ENCODE results near the gene ARHGAP15.

The ARHGAP15 gene

GRCh38 chr2:143394062-143394461 is 264.8 kb downstream of the ARHGAP15 start:
- TF ChIP-seq CTCF (IDR thresholded peaks at IDR 0.05; ENCODE audit: low read length) (no peak), EZH2 (IDR thresholded peaks at IDR 0.05; ENCODE audit: borderline replicate concordance, low read length) (no peak)
- Histone ChIP-seq H3K36me3 (ENCODE audit: insufficient read depth, low read length) (peaks cover 6% of the 10 kb centered on the region; the same call in 1 of the 2 replicates), H3K9ac (ENCODE audit: low read length) (no peak overlapping the region), H3K9me3 (ENCODE audit: low read length) (no peaks in the 10 kb centered on the region), H3K27ac (ENCODE audit: low read depth, low read length, poor library complexity, severe bottlenecking) (no peak overlapping the region), H3K79me2 (ENCODE audit: insufficient read depth, low read length) (no peaks in the 10 kb centered on the region), H4K20me1 (ENCODE audit: insufficient read depth, low read length) (no peaks in the 10 kb centered on the region), H3K4me3 (ENCODE audit: low read depth, low read length, poor library complexity, severe bottlenecking) (no peak overlapping the region), H3K9me2 (ENCODE audit: low read depth, low read length) (no peaks in the 10 kb centered on the region), H3K4me1 (ENCODE audit: insufficient read depth, low read length, severe bottlenecking) (no peaks in the 10 kb centered on the region), H3K4me2 (ENCODE audit: low read length) (no peak overlapping the region), H2AFZ (ENCODE audit: low read length) (no peak overlapping the region), H3F3A (ENCODE audit: insufficient read depth, low read length) (no peaks in the 10 kb centered on the region), H3K27me3 (ENCODE audit: insufficient read depth, low read length) (no peaks in the 10 kb centered on the region)

DNA sequence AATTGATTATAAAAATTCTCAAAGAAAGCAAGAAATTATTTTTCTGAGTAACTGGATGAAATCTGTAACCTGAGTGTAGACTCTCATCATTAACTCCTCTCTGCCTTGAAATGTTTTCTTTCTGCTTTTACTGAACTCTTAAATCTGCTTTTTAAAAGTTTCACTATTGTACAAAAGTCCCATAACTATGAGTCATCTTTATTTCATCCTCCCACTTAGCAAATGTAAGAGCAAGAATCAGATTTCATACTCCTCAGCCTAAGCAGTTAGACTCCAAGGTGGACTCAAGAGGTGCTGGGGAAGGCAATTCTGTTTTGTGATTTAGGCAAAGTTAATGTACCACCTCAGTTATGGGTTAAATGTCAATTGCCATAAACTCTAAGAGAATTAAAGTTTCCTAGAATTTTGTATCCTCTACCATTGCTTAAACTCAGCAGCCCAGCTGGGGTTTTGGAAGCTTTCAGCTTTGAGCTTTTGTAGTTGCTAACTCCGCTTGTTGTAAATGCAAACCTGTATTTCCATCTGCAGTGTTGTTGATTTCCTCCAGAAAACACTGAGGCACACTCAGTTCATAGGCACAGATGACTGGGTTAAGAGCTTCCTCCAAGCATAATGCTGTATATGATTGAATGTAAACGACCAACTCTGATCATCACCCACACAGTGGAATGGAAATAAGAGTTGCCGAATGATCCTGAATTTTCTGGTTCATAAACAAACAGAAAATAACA is 268.8 kb downstream of the ARHGAP15 start:
- Histone ChIP-seq H3K9me2 (ENCODE audit: low read depth, low read length) (no peaks in the 10 kb centered on the region), H3K4me1 (ENCODE audit: insufficient read depth, low read length, severe bottlenecking) (no peaks in the 10 kb centered on the region), H3K9me3 (ENCODE audit: low read length) (no peaks in the 10 kb centered on the region), H2AFZ (ENCODE audit: low read length) (no peak overlapping the region), H3K79me2 (ENCODE audit: insufficient read depth, low read length) (no peaks in the 10 kb centered on the region), H3F3A (ENCODE audit: insufficient read depth, low read length) (no peaks in the 10 kb centered on the region), H3K9ac (ENCODE audit: low read length) (no peak overlapping the region), H3K4me2 (ENCODE audit: low read length) (no peak overlapping the region), H4K20me1 (ENCODE audit: insufficient read depth, low read length) (no peaks in the 10 kb centered on the region), H3K27ac (ENCODE audit: low read depth, low read length, poor library complexity, severe bottlenecking) (no peak overlapping the region), H3K27me3 (ENCODE audit: insufficient read depth, low read length) (no peaks in the 10 kb centered on the region), H3K4me3 (ENCODE audit: low read depth, low read length, poor library complexity, severe bottlenecking) (no peak overlapping the region), H3K36me3 (ENCODE audit: insufficient read depth, low read length) (no peaks in the 10 kb centered on the region)
- TF ChIP-seq CTCF (IDR thresholded peaks at IDR 0.05; ENCODE audit: low read length), result no peak
- TF ChIP-seq EZH2 (IDR thresholded peaks at IDR 0.05; ENCODE audit: borderline replicate concordance, low read length), result no peak

GRCh38 chr2:143398781-143399180 is 269.6 kb downstream of the ARHGAP15 start:
- Histone ChIP-seq H3K9ac (ENCODE audit: low read length) (no peak overlapping the region), H3K79me2 (ENCODE audit: insufficient read depth, low read length) (no peaks in the 10 kb centered on the region), H3K4me1 (ENCODE audit: insufficient read depth, low read length, severe bottlenecking) (no peaks in the 10 kb centered on the region), H3K4me2 (ENCODE audit: low read length) (no peak overlapping the region), H2AFZ (ENCODE audit: low read length) (no peak overlapping the region), H3K27ac (ENCODE audit: low read depth, low read length, poor library complexity, severe bottlenecking) (no peak overlapping the region), H3K36me3 (ENCODE audit: insufficient read depth, low read length) (no peaks in the 10 kb centered on the region), H3K27me3 (ENCODE audit: insufficient read depth, low read length) (no peaks in the 10 kb centered on the region), H3F3A (ENCODE audit: insufficient read depth, low read length) (no peaks in the 10 kb centered on the region), H3K4me3 (ENCODE audit: low read depth, low read length, poor library complexity, severe bottlenecking) (no peak overlapping the region), H3K9me3 (ENCODE audit: low read length) (no peaks in the 10 kb centered on the region), H4K20me1 (ENCODE audit: insufficient read depth, low read length) (no peaks in the 10 kb centered on the region), H3K9me2 (ENCODE audit: low read depth, low read length) (no peaks in the 10 kb centered on the region)
- no peak for TF ChIP-seq CTCF (IDR thresholded peaks at IDR 0.05; ENCODE audit: low read length)
- TF ChIP-seq EZH2 (IDR thresholded peaks at IDR 0.05; ENCODE audit: borderline replicate concordance, low read length), result no peak
